GM23338 (cell line): ENCODE measurements around the gene BMX. TPM values are rescaled to one million over a fixed set of nuclear protein-coding genes. Genes with fewer than 3 reads are reported as not detected.
A peak's percentile ranks its signal among the peaks of the same experiment; 100 is the strongest.

Experiments
- ATAC-seq: fragments of 200-7000 bp; cut with Tn5 transposase; 3 replicates; pipeline ENCODE4 v1.9.1; 2020
- DNase-seq: peaks from one replicate; pipeline ENCODE4 v3.0.0-alpha.2; 2015; ENCODE audit warnings: low spot score
- H2AFZ ChIP-seq: fragments of 200-600 bp; sonication (generic); 2 replicates; pipeline ENCODE4 v1.8.0; 2016; ENCODE audit warnings: antibody characterized with exemption, mild to moderate bottlenecking, moderate library complexity
- H3F3A ChIP-seq: fragments of 200-600 bp; sonication (generic); replicated peaks from 2 replicates; pipeline ENCODE4 v1.8.0; 2017; ENCODE audit warnings: antibody characterized with exemption, mixed run types, low read depth
- H3K27ac ChIP-seq: fragments of 200-600 bp; sonication (generic); 2 replicates; pipeline ENCODE4 v1.6.1; 2016; ENCODE audit warnings: low read depth
- H3K27me3 ChIP-seq: fragments of 200-600 bp; sonication (generic); 2 replicates; pipeline ENCODE4 v1.8.0; 2016; ENCODE audit warnings: mild to moderate bottlenecking, mixed run types, moderate library complexity; ENCODE audit not compliant: insufficient read depth
- H3K36me3 ChIP-seq: fragments of 200-600 bp; sonication (generic); 2 replicates; pipeline ENCODE4 v1.8.0; 2016; ENCODE audit warnings: mild to moderate bottlenecking; ENCODE audit not compliant: insufficient read depth
- H3K4me1 ChIP-seq: fragments of 200-600 bp; sonication (generic); 2 replicates; pipeline ENCODE4 v1.8.0; 2016; ENCODE audit warnings: mild to moderate bottlenecking, moderate library complexity; ENCODE audit not compliant: insufficient read depth
- H3K4me2 ChIP-seq: fragments of 200-600 bp; sonication (generic); 2 replicates; pipeline ENCODE4 v1.7.1; 2017; ENCODE audit warnings: mixed run types
- H3K4me3 ChIP-seq: fragments of 200-600 bp; sonication (generic); 2 replicates; pipeline ENCODE4 v1.6.1; 2016; ENCODE audit warnings: mixed run types
- H3K79me2 ChIP-seq: fragments of 200-600 bp; sonication (generic); replicated peaks from 2 replicates; pipeline ENCODE4 v1.8.0; 2017; ENCODE audit warnings: mild to moderate bottlenecking; ENCODE audit not compliant: insufficient read depth
- H3K9me2 ChIP-seq: fragments of 200-600 bp; sonication (generic); 2 replicates; pipeline ENCODE4 v1.8.0; 2017; ENCODE audit not compliant: insufficient read depth
- H4K20me1 ChIP-seq: fragments of 200-600 bp; sonication (generic); replicated peaks from 2 replicates; pipeline ENCODE4 v1.8.0; 2017; ENCODE audit warnings: mild to moderate bottlenecking; ENCODE audit not compliant: insufficient read depth
- H3K27ac Mint-ChIP-seq: 2 replicates; pipeline ENCODE4 v1.8.0; 2020; ENCODE audit warnings: inconsistent platforms, mild to moderate bottlenecking, moderate library complexity, mixed read lengths
- H3K27me3 Mint-ChIP-seq: 3 replicates; pipeline ENCODE4 v1.8.0; 2022; ENCODE audit warnings: low read depth, mild to moderate bottlenecking, moderate library complexity, mixed read lengths, inconsistent platforms; ENCODE audit not compliant: insufficient read depth, poor library complexity
- H3K36me3 Mint-ChIP-seq: 3 replicates; pipeline ENCODE4 v1.8.0; 2021; ENCODE audit warnings: low read depth, mild to moderate bottlenecking, inconsistent platforms, moderate library complexity, mixed read lengths
- H3K4me1 Mint-ChIP-seq: 3 replicates; pipeline ENCODE4 v1.8.0; 2020; ENCODE audit warnings: mild to moderate bottlenecking, inconsistent platforms, mixed read lengths
- H3K4me3 Mint-ChIP-seq: 3 replicates; pipeline ENCODE4 v1.8.0; 2021; ENCODE audit warnings: moderate library complexity, mild to moderate bottlenecking, inconsistent platforms, mixed read lengths
- H3K9me3 Mint-ChIP-seq: 3 replicates; pipeline ENCODE4 v1.8.0; 2020; ENCODE audit warnings: moderate library complexity, mild to moderate bottlenecking, inconsistent platforms, mixed read lengths
- CREB1 ChIP-seq: fragments of 250-450 bp; sonication (Bioruptor Pico); IDR thresholded peaks from 2 replicates; pipeline ENCODE4 v1.5.0; 2020; ENCODE audit warnings: low read depth, mild to moderate bottlenecking, moderate library complexity
- JUNB ChIP-seq: IDR thresholded peaks from one replicate; pipeline ENCODE4 v1.6.1; 2016; ENCODE audit warnings: antibody characterized with exemption; ENCODE audit not compliant: unreplicated experiment
- POLR2AphosphoS5 ChIP-seq: IDR thresholded peaks from 2 replicates; pipeline ENCODE4 v1.6.1; 2016; ENCODE audit warnings: antibody characterized with exemption, low read depth
- STAT1 ChIP-seq: IDR thresholded peaks from one replicate; pipeline ENCODE4 v1.6.1; 2016; ENCODE audit warnings: antibody characterized with exemption; ENCODE audit not compliant: unreplicated experiment
- ZNF114 ChIP-seq: fragments of 250-450 bp; sonication (Bioruptor Pico); IDR thresholded peaks from 2 replicates; pipeline ENCODE4 v1.5.0; 2020; ENCODE audit warnings: mild to moderate bottlenecking, moderate library complexity
- ZNF331 ChIP-seq: fragments of 250-450 bp; sonication (Bioruptor Pico); IDR thresholded peaks from 2 replicates; pipeline ENCODE4 v1.5.0; 2020; ENCODE audit warnings: low read depth, mild to moderate bottlenecking, moderate library complexity
- polyA plus RNA-seq: library from polyadenylated mRNA; unstranded; fragments of >200 nt; fragmentation: Nextera tagmentation; extraction: Ambion mirVana; gene quantifications from 2 replicates; pipeline ENCODE4 v1.2.1, GENCODE V29; 2016
- total RNA-seq: library from RNA; depleted of rRNA; stranded (reverse); fragments of >200 nt; shearing (Covaris generic); gene quantifications from 2 replicates; pipeline ENCODE4 v1.2.3, GENCODE V29; 2014
- TF ChIP-seq, protein P1 (sequence below): IDR thresholded peaks from one replicate; pipeline ENCODE4 v1.6.1; 2018; ENCODE audit warnings: antibody characterized with exemption; ENCODE audit not compliant: unreplicated experiment
- TF ChIP-seq, protein P2 (sequence below): fragments of 250-450 bp; sonication (Bioruptor Pico); IDR thresholded peaks from 2 replicates; pipeline ENCODE4 v1.5.0; 2020; ENCODE audit warnings: mild to moderate bottlenecking, moderate library complexity
- TF ChIP-seq, protein P3 (sequence below): IDR thresholded peaks from 2 replicates; pipeline ENCODE4 v1.6.1; 2016; ENCODE audit warnings: antibody characterized with exemption

BMX gene
- total and polyA plus RNA-seq, 2 experiments from 2014 or later = not detected

DNA sequence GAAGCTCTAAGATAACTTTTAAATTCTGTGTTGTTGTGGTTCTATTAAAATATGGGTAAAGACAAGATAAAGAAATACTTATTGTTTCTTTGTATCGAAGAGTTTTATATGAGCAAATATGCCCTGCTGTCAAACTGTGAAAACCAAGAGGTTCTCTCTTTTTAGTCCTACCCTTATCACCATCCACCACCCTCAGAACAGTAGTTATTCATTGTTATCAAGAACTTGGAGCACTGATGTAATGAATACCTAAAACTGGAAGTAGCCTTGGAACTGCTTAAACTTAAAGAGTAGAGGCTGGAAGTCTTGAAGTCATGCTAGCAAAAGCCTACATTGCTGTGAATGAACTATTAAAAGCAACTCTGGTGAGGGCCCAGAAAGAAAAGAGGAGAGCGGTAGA is 16.7 kb upstream of the BMX start (continued):
- TF ChIP-seq, protein P1, sequence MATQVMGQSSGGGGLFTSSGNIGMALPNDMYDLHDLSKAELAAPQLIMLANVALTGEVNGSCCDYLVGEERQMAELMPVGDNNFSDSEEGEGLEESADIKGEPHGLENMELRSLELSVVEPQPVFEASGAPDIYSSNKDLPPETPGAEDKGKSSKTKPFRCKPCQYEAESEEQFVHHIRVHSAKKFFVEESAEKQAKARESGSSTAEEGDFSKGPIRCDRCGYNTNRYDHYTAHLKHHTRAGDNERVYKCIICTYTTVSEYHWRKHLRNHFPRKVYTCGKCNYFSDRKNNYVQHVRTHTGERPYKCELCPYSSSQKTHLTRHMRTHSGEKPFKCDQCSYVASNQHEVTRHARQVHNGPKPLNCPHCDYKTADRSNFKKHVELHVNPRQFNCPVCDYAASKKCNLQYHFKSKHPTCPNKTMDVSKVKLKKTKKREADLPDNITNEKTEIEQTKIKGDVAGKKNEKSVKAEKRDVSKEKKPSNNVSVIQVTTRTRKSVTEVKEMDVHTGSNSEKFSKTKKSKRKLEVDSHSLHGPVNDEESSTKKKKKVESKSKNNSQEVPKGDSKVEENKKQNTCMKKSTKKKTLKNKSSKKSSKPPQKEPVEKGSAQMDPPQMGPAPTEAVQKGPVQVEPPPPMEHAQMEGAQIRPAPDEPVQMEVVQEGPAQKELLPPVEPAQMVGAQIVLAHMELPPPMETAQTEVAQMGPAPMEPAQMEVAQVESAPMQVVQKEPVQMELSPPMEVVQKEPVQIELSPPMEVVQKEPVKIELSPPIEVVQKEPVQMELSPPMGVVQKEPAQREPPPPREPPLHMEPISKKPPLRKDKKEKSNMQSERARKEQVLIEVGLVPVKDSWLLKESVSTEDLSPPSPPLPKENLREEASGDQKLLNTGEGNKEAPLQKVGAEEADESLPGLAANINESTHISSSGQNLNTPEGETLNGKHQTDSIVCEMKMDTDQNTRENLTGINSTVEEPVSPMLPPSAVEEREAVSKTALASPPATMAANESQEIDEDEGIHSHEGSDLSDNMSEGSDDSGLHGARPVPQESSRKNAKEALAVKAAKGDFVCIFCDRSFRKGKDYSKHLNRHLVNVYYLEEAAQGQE = no peak

GRCh38 chrX:15492469-15492868 is 8.1 kb upstream of the BMX start:
- DNase-seq = no peak
- no peaks in the 10 kb centered on the region; the same call in 1 of the 2 replicates for H3K79me2 ChIP-seq
- H3K4me3 ChIP-seq = peak overlapping the region; percentile 62
- peak overlapping the region; percentile 97 for H3K27ac Mint-ChIP-seq
- H3K4me1 ChIP-seq = peaks cover 8% of the 10 kb centered on the region; the same call in 1 of the 2 replicates
- H4K20me1 ChIP-seq = no peaks in the 10 kb centered on the region
- peaks cover 18% of the 10 kb centered on the region for H3K4me1 Mint-ChIP-seq
- no peaks in the 10 kb centered on the region for H3K27me3 ChIP-seq
- no peaks in the 10 kb centered on the region for H3F3A ChIP-seq
- H2AFZ ChIP-seq = 0 out of 2 replicates have a peak overlapping the region, but pooled peaks have one; percentile 57
- H3K4me2 ChIP-seq = peak overlapping the region; percentile 82
- peak overlapping the region; percentile 84 for H3K4me3 Mint-ChIP-seq
- H3K27me3 Mint-ChIP-seq = no peaks in the 10 kb centered on the region
- H3K36me3 ChIP-seq = no peaks in the 10 kb centered on the region
- ATAC-seq = no peak
- peak overlapping the region; percentile 87; the same call in 1 of the 2 replicates for H3K27ac ChIP-seq
- H3K9me2 ChIP-seq = no peaks in the 10 kb centered on the region
- H3K36me3 Mint-ChIP-seq = peaks cover 13% of the 10 kb centered on the region; the same call in 2 of the 3 replicates
- H3K9me3 Mint-ChIP-seq = no peaks in the 10 kb centered on the region; the same call in 2 of the 3 replicates
- TF ChIP-seq, protein P1 = no peak
- no peak for TF ChIP-seq CREB1 (CRISPR knock-in tag)
- no peak for TF ChIP-seq ZNF114 (CRISPR knock-in tag)
- no peak for TF ChIP-seq JUNB
- TF ChIP-seq POLR2AphosphoS5 = no peak
- TF ChIP-seq, protein P2, sequence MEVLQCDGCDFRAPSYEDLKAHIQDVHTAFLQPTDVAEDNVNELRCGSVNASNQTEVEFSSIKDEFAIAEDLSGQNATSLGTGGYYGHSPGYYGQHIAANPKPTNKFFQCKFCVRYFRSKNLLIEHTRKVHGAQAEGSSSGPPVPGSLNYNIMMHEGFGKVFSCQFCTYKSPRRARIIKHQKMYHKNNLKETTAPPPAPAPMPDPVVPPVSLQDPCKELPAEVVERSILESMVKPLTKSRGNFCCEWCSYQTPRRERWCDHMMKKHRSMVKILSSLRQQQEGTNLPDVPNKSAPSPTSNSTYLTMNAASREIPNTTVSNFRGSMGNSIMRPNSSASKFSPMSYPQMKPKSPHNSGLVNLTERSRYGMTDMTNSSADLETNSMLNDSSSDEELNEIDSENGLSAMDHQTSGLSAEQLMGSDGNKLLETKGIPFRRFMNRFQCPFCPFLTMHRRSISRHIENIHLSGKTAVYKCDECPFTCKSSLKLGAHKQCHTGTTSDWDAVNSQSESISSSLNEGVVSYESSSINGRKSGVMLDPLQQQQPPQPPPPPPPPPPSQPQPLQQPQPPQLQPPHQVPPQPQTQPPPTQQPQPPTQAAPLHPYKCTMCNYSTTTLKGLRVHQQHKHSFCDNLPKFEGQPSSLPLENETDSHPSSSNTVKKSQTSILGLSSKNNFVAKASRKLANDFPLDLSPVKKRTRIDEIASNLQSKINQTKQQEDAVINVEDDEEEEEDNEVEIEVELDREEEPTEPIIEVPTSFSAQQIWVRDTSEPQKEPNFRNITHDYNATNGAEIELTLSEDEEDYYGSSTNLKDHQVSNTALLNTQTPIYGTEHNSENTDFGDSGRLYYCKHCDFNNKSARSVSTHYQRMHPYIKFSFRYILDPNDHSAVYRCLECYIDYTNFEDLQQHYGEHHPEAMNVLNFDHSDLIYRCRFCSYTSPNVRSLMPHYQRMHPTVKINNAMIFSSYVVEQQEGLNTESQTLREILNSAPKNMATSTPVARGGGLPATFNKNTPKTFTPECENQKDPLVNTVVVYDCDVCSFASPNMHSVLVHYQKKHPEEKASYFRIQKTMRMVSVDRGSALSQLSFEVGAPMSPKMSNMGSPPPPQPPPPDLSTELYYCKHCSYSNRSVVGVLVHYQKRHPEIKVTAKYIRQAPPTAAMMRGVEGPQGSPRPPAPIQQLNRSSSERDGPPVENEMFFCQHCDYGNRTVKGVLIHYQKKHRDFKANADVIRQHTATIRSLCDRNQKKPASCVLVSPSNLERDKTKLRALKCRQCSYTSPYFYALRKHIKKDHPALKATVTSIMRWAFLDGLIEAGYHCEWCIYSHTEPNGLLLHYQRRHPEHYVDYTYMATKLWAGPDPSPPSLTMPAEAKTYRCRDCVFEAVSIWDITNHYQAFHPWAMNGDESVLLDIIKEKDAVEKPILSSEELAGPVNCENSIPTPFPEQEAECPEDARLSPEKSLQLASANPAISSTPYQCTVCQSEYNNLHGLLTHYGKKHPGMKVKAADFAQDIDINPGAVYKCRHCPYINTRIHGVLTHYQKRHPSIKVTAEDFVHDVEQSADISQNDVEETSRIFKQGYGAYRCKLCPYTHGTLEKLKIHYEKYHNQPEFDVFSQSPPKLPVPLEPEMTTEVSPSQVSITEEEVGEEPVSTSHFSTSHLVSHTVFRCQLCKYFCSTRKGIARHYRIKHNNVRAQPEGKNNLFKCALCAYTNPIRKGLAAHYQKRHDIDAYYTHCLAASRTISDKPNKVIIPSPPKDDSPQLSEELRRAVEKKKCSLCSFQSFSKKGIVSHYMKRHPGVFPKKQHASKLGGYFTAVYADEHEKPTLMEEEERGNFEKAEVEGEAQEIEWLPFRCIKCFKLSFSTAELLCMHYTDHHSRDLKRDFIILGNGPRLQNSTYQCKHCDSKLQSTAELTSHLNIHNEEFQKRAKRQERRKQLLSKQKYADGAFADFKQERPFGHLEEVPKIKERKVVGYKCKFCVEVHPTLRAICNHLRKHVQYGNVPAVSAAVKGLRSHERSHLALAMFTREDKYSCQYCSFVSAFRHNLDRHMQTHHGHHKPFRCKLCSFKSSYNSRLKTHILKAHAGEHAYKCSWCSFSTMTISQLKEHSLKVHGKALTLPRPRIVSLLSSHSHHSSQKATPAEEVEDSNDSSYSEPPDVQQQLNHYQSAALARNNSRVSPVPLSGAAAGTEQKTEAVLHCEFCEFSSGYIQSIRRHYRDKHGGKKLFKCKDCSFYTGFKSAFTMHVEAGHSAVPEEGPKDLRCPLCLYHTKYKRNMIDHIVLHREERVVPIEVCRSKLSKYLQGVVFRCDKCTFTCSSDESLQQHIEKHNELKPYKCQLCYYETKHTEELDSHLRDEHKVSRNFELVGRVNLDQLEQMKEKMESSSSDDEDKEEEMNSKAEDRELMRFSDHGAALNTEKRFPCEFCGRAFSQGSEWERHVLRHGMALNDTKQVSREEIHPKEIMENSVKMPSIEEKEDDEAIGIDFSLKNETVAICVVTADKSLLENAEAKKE (CRISPR knock-in tag) = no peak
- TF ChIP-seq ZNF331 (CRISPR knock-in tag) = no peak
- TF ChIP-seq, protein P3, sequence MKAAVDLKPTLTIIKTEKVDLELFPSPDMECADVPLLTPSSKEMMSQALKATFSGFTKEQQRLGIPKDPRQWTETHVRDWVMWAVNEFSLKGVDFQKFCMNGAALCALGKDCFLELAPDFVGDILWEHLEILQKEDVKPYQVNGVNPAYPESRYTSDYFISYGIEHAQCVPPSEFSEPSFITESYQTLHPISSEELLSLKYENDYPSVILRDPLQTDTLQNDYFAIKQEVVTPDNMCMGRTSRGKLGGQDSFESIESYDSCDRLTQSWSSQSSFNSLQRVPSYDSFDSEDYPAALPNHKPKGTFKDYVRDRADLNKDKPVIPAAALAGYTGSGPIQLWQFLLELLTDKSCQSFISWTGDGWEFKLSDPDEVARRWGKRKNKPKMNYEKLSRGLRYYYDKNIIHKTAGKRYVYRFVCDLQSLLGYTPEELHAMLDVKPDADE = no peak
- no peak for TF ChIP-seq STAT1
